HepG2 (cell line): ENCODE measurements around the gene KCNN2. TPM values are rescaled to one million over a fixed set of nuclear protein-coding genes. Genes with fewer than 3 reads are reported as not detected.

Experiments used
- ATAC-seq: fragments of 200-7000 bp; cut with Tn5 transposase; 3 replicates; pipeline ENCODE4 v1.9.1; 2020; ENCODE audit warnings: mild to moderate bottlenecking, moderate library complexity
- BruUV-seq: library from RNA; stranded (reverse); fragments of 400-500 nt; replicated peaks from 2 replicates; lab custom pipeline; 2021; lab: Mats Ljungman, UMichigan
- CTCF ChIA-PET: fragments of 300-600 bp; formaldehyde crosslinking; extraction: SDS; loops from one replicate; lab custom pipeline; 2021; ENCODE audit warnings: low total read pairs, inconsistent platforms, low intra/inter-chr PET ratio; lab: Yijun Ruan, JAX
- POLR2A ChIA-PET: fragments of 350-600 bp; sonication (Branson Sonifier 250); formaldehyde crosslinking; loops from one replicate; lab custom pipeline; 2020; ENCODE audit warnings: antibody characterized with exemption, inconsistent platforms; lab: Yijun Ruan, JAX
- DNase-seq: peaks from one replicate; pipeline ENCODE4 v3.0.0-alpha.2; 2015; ENCODE audit warnings: low spot score
- FAIRE-seq: peaks from 3 replicates; lab custom pipeline; 2011; peaks lifted over from hg19 to GRCh38; lab: Jason Lieb, UNC
- H2AFZ ChIP-seq: one replicate; pipeline ENCODE4 v1.6.1; 2011; ENCODE audit warnings: low read length, inconsistent platforms
- H3K27ac ChIP-seq: fragments of 300-600 bp; 3 replicates; pipeline ENCODE4 v1.8.0; 2011; ENCODE audit warnings: mixed run types, mild to moderate bottlenecking, mixed read lengths, low read length, inconsistent platforms; ENCODE audit not compliant: insufficient read depth; ENCODE audit errors: extremely low read length
- H3K27me3 ChIP-seq, 2 experiments: fragments of 200-600 bp in 1 of 2; 2 replicates in 1 of 2; 3 replicates in 1 of 2; pipeline versions ENCODE4 v1.6.0 to v1.8.0; 2011; ENCODE audit warnings: low read length in 2 of 2, mild to moderate bottlenecking in 2 of 2, moderate library complexity in 2 of 2, inconsistent platforms in 1 of 2; ENCODE audit not compliant: insufficient read depth in 2 of 2, control insufficient read depth in 1 of 2
- H3K36me3 ChIP-seq, 2 experiments: fragments of 200-600 bp in 1 of 2; replicated peaks in 1 of 2; 2 replicates in 1 of 2; 3 replicates in 1 of 2; pipeline versions ENCODE4 v1.5.1 to v1.8.0; 2011; ENCODE audit warnings: low read length in 2 of 2, inconsistent platforms in 1 of 2; ENCODE audit not compliant: insufficient read depth in 2 of 2, control insufficient read depth in 1 of 2
- H3K4me1 ChIP-seq: 2 replicates; pipeline ENCODE4 v1.5.1; 2012; ENCODE audit warnings: low read length, inconsistent platforms; ENCODE audit not compliant: insufficient read depth
- H3K4me2 ChIP-seq: 2 replicates; pipeline ENCODE4 v1.6.0; 2011; ENCODE audit warnings: low read depth, low read length, inconsistent platforms
- H3K4me3 ChIP-seq, 3 experiments: fragments of 200-600 bp in 1 of 3; sonication (generic), shearing (Covaris generic) in 1 of 3; replicated peaks in 1 of 3; 2 replicates each; pipeline ENCODE4 v1.5.1; 2011 to 2016; ENCODE audit warnings: low read length in 3 of 3, inconsistent platforms in 2 of 3, low read depth in 2 of 3, mild to moderate bottlenecking in 2 of 3, control low read depth in 1 of 3, mixed read lengths in 1 of 3; ENCODE audit not compliant: insufficient read depth in 1 of 3
- H3K79me2 ChIP-seq: one replicate; pipeline ENCODE4 v1.6.1; 2011; ENCODE audit warnings: low read length, inconsistent platforms; ENCODE audit not compliant: insufficient read depth
- H3K9ac ChIP-seq: 2 replicates; pipeline ENCODE4 v1.6.0; 2011; ENCODE audit warnings: mild to moderate bottlenecking, low read depth, low read length, inconsistent platforms; ENCODE audit not compliant: insufficient read depth
- H3K9me3 ChIP-seq: 2 replicates; pipeline ENCODE4 v1.5.1; 2012; ENCODE audit warnings: mild to moderate bottlenecking, low read length
- H4K20me1 ChIP-seq: 2 replicates; pipeline ENCODE4 v1.6.0; 2011; ENCODE audit warnings: inconsistent platforms, mild to moderate bottlenecking, low read length, moderate library complexity; ENCODE audit not compliant: insufficient read depth
- AKNA ChIP-seq: sonication (generic); formaldehyde crosslinking; IDR thresholded peaks from 2 replicates; pipeline ENCODE4 v1.4.0; 2020; ENCODE audit warnings: missing genetic modification reagents, borderline replicate concordance
- ATRX ChIP-seq: sonication (generic); formaldehyde crosslinking; IDR thresholded peaks from 2 replicates; pipeline ENCODE4 v1.4.0; 2020; ENCODE audit warnings: missing genetic modification reagents, borderline replicate concordance
- DDIT3 ChIP-seq: sonication (generic); formaldehyde crosslinking; IDR thresholded peaks from 2 replicates; pipeline ENCODE4 v1.4.0; 2020; ENCODE audit warnings: mild to moderate bottlenecking, missing genetic modification reagents
- EEA1 ChIP-seq: sonication (generic); formaldehyde crosslinking; IDR thresholded peaks from 2 replicates; pipeline ENCODE4 v1.5.1; 2020; ENCODE audit warnings: mild to moderate bottlenecking, missing genetic modification reagents, borderline replicate concordance
- ETV6 ChIP-seq: sonication (generic); formaldehyde crosslinking; conservative IDR thresholded peaks from 2 replicates; pipeline ENCODE4 v1.4.0; 2020; ENCODE audit warnings: missing genetic modification reagents
- FOSL1 ChIP-seq: sonication (generic); formaldehyde crosslinking; IDR thresholded peaks from 2 replicates; pipeline ENCODE4 v1.9.0; 2021; ENCODE audit warnings: missing genetic modification reagents, borderline replicate concordance
- FOXP1 ChIP-seq, 2 experiments: fragments of 450-650 bp in 1 of 2; IDR thresholded peaks; 2 replicates each; pipeline ENCODE4 v1.6.1; 2017 to 2018; ENCODE audit warnings: antibody characterized with exemption in 1 of 2
- HMGXB4 ChIP-seq, 2 experiments: sonication (generic) in 1 of 2; formaldehyde crosslinking in 1 of 2; IDR thresholded peaks; 2 replicates each; pipeline versions ENCODE4 v1.4.0 to v1.6.1; 2018 to 2020; ENCODE audit warnings: missing genetic modification reagents in 2 of 2, borderline replicate concordance in 1 of 2, low read depth in 1 of 2, mild to moderate bottlenecking in 1 of 2, missing biosample characterization in 1 of 2
- IKZF1 ChIP-seq: fragments of 450-650 bp; IDR thresholded peaks from 2 replicates; pipeline ENCODE4 v1.7.1; 2016
- KAT2B ChIP-seq: fragments of 150-350 bp; IDR thresholded peaks from 2 replicates; pipeline ENCODE4 v1.6.1; 2014; ENCODE audit warnings: low read depth, low read length, borderline replicate concordance
- MYPOP ChIP-seq: sonication (generic); formaldehyde crosslinking; IDR thresholded peaks from 2 replicates; pipeline ENCODE4 v1.8.1; 2023; ENCODE audit warnings: mild to moderate bottlenecking, moderate library complexity, missing genetic modification reagents
- PCBP1 ChIP-seq: fragments of 200-400 bp; formaldehyde crosslinking; IDR thresholded peaks from 2 replicates; pipeline ENCODE4 v1.6.1; 2017; ENCODE audit warnings: mild to moderate bottlenecking, low read depth, low read length, borderline replicate concordance
- STAG1 ChIP-seq: sonication (generic); formaldehyde crosslinking; IDR thresholded peaks from 2 replicates; pipeline ENCODE4 v1.4.0; 2020; ENCODE audit warnings: missing genetic modification reagents
- THAP11 ChIP-seq: IDR thresholded peaks from 2 replicates; pipeline ENCODE4 v1.6.1; 2016; ENCODE audit warnings: missing biosample characterization, missing genetic modification reagents
- ZBTB8A ChIP-seq: sonication (generic); formaldehyde crosslinking; IDR thresholded peaks from 2 replicates; pipeline ENCODE4 v1.4.0; 2020; ENCODE audit warnings: mild to moderate bottlenecking, low read depth, missing genetic modification reagents, borderline replicate concordance
- ZNF432 ChIP-seq: sonication (generic); formaldehyde crosslinking; IDR thresholded peaks from 2 replicates; pipeline ENCODE4 v1.5.0; 2020; ENCODE audit warnings: missing genetic modification reagents, mild to moderate bottlenecking, borderline replicate concordance
- WGBS: methylation state at CpG from one replicate; pipeline ENCODE4 v1.1.6; 2017; ENCODE audit warnings: low lambda C conversion rate; 5-methylcytosine and 5-hydroxymethylcytosine counted together
- in situ Hi-C: cut with HindIII; loops from 2 replicates; pipeline ENCODE4 v1.10.0; 2017; ENCODE audit warnings: low pct_unique_long_range_greater_than_20kb; ENCODE audit not compliant: extremely low pct_ligation_motif_present
- intact Hi-C: fragments of 100-400 bp; cut with micrococcal nuclease; formaldehyde crosslinking; loops from one replicate; pipeline ENCODE4 v1.10.0; 2022; ENCODE audit not compliant: unreplicated experiment
- polyA plus RNA-seq, 8 experiments: library from polyadenylated mRNA; depleted of rRNA in 3 of 8; stranded (reverse) in 7 of 8; unstranded in 1 of 8; fragments of >200 nt; fragmentation: Illumina TruSeq in 4 of 8; extraction: Trizol in 4 of 8; gene quantifications; 2 replicates each; pipeline versions ENCODE4 v1.2.1 to v1.2.3, GENCODE V29; 2011 to 2016; ENCODE audit warnings: low read depth in 4 of 8, missing spikeins in 1 of 8, mixed read lengths in 1 of 8; ENCODE audit not compliant: insufficient read depth in 1 of 8
- total RNA-seq, 5 experiments: library from RNA; depleted of rRNA; stranded (reverse); fragments of >200 nt; fragmentation: Illumina TruSeq; extraction: Trizol; gene quantifications; 2 replicates each; pipeline ENCODE4 v1.2.3, GENCODE V29; 2016; ENCODE audit warnings: low read depth in 1 of 5

KCNN2 gene
- total and polyA plus RNA-seq, 2 of the 13 experiments (the other 11 are each of a cell fraction or from before 2014, with no cell fraction given): not detected

GRCh38 chr5:114402206-114402605, 40.3 kb downstream of the KCNN2 start (continued):
- no peak for TF ChIP-seq ZNF432 (CRISPR knock-in tag)
- TF ChIP-seq ETV6 (CRISPR knock-in tag): no peak
- no peak for TF ChIP-seq AKNA (CRISPR knock-in tag)
- TF ChIP-seq PCBP1: no peak
- no peak for TF ChIP-seq FOXP1 (IDR thresholded peaks at IDR 0.05)
- TF ChIP-seq FOXP1 (CRISPR knock-in tag; IDR thresholded peaks at IDR 0.05): no peak

- ChIA-PET CTCF (no interaction called here), POLR2A (no interaction called here)
- in situ Hi-C loops (no loop called here), intact Hi-C loops (no loop called here)
- no peaks in the 10 kb centered on the region for H3K9me3 ChIP-seq
- H3K4me1 ChIP-seq: no peaks in the 10 kb centered on the region
- 0% methylated on average over 3 of the region's 3 CpGs for WGBS
- H3K27me3 ChIP-seq: no peaks in the 10 kb centered on the region
- no peak overlapping the region for H3K4me3 ChIP-seq
- no peak overlapping the region for H2AFZ ChIP-seq
- ATAC-seq (no peak), DNase-seq (no peak), FAIRE-seq (no peak)
- H3K79me2 ChIP-seq: no peaks in the 10 kb centered on the region
- no peak overlapping the region for H3K9ac ChIP-seq
- no peak overlapping the region for H3K27ac ChIP-seq
- H4K20me1 ChIP-seq: no peaks in the 10 kb centered on the region
- no peaks in the 10 kb centered on the region for H3K36me3 ChIP-seq
- H3K4me2 ChIP-seq: no peak overlapping the region
- no TSS peak for BruUV-seq
- TF ChIP-seq IKZF1: no peak
- no peak for TF ChIP-seq THAP11 (CRISPR knock-in tag)
- no peak for TF ChIP-seq KAT2B
- no peak for TF ChIP-seq EEA1 (CRISPR knock-in tag)
- no peak for TF ChIP-seq STAG1 (CRISPR knock-in tag)
- TF ChIP-seq MYPOP (CRISPR knock-in tag): no peak
- TF ChIP-seq DDIT3 (CRISPR knock-in tag): no peak
- no peak for TF ChIP-seq ATRX (CRISPR knock-in tag)
- no peak for TF ChIP-seq FOSL1
- TF ChIP-seq HMGXB4 (CRISPR knock-in tag; IDR thresholded peaks at IDR 0.05; ENCODE audit: borderline replicate concordance in 1 of 2, low read depth in 1 of 2): no peak
- TF ChIP-seq ZBTB8A (CRISPR knock-in tag): no peak
Measured at GRCh38 chr5:114407783-114408182, 45.9 kb downstream of the KCNN2 start.
